Memory B cell (primary cell): ENCODE results near the gene CNP.

Experiments
- ATAC-seq: fragments of 150-1000 bp; cut with Tn5 transposase; 2 replicates; pipeline ENCODE4 v1.10.0; 2021; ENCODE audit warnings: low read depth, mild to moderate bottlenecking, moderate library complexity
- DNase-seq, 2 donors: peaks; one replicate each; pipeline ENCODE4 v3.0.0; 2022; ENCODE audit warnings: low spot score in 2 of 2
- H3K27ac Mint-ChIP-seq: one replicate; pipeline ENCODE4 v1.8.0; 2022; ENCODE audit warnings: mild to moderate bottlenecking, moderate library complexity, mixed read lengths
- H3K27me3 Mint-ChIP-seq: one replicate; pipeline ENCODE4 v1.8.0; 2022; ENCODE audit warnings: mixed read lengths
- H3K36me3 Mint-ChIP-seq: one replicate; pipeline ENCODE4 v1.8.0; 2022; ENCODE audit warnings: mild to moderate bottlenecking, mixed read lengths
- H3K4me1 Mint-ChIP-seq: one replicate; pipeline ENCODE4 v1.8.0; 2022; ENCODE audit warnings: mixed read lengths
- H3K4me3 Mint-ChIP-seq: one replicate; pipeline ENCODE4 v1.8.0; 2022; ENCODE audit warnings: mild to moderate bottlenecking, moderate library complexity, mixed read lengths
- H3K9me3 Mint-ChIP-seq: one replicate; pipeline ENCODE4 v1.8.0; 2022; ENCODE audit warnings: mixed read lengths

CNP gene

DNA sequence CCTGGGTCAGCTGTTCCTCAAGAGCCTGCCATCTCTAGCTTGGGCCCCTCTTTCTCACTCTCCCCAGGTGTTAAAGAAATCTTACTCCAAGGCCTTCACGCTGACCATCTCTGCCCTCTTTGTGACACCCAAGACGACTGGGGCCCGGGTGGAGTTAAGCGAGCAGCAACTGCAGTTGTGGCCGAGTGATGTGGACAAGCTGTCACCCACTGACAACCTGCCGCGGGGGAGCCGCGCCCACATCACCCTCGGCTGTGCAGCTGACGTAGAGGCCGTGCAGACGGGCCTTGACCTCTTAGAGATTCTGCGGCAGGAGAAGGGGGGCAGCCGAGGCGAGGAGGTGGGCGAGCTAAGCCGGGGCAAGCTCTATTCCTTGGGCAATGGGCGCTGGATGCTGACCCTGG is 6.8 kb downstream of the CNP start:
- Mint-ChIP-seq H3K9me3 (no peaks in the 10 kb centered on the region), H3K4me3 (peak overlapping the region; percentile 57), H3K27me3 (no peaks in the 10 kb centered on the region), H3K4me1 (peaks cover 38% of the 10 kb centered on the region), H3K36me3 (peaks cover 18% of the 10 kb centered on the region), H3K27ac (peak overlapping the region; percentile 95)
- ATAC-seq (no peak), DNase-seq (no peak)

DNA sequence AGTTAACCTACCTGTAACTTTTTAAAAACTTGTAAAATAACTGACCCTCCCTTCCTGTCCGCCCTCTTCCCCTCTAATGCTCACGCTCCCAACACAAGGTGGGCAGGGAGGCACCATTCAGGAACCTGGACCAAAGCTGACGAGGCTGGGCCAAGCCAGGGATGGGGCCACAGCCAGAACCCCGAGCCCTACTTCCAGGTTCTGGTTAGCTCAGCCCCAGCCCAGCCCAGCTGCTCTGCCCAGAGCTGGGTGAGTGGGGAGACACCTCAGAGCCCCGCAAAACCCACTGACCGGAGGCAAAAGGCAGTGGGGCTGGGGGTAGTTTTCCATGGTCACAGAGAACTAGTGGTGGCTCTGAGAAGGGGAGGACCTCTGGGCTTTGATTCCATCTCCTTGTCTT is 7.4 kb downstream of the CNP start:
- Mint-ChIP-seq H3K27ac (peak overlapping the region; percentile 41), H3K36me3 (peaks cover 20% of the 10 kb centered on the region), H3K9me3 (no peaks in the 10 kb centered on the region), H3K27me3 (no peaks in the 10 kb centered on the region), H3K4me1 (peaks cover 34% of the 10 kb centered on the region), H3K4me3 (no peak overlapping the region)
- DNase-seq (no peak), ATAC-seq (no peak)

DNA sequence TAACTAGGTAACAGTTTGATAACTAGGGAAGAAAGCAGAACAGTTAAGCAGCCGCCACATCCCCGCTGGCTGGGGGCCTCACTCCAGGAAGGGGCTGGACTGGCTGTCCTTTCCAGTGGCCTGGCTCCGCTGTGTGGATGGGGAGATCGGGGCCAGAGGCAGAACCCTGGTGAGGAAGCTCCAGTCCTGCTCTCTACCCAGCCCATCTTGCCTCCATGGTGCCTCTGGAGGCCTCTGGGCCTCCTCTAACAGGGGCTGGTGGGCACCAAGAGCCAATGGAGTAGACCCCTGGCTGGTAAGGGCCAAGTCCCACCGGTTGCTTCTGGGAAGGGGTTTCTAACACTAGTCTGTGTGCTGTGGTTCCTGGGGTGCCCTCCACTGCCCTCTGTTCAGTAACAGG is 8.1 kb downstream of the CNP start:
- Mint-ChIP-seq H3K4me3 (no peak overlapping the region), H3K36me3 (peaks cover 20% of the 10 kb centered on the region), H3K4me1 (peaks cover 34% of the 10 kb centered on the region), H3K9me3 (no peaks in the 10 kb centered on the region), H3K27ac (peak overlapping the region; percentile 41), H3K27me3 (no peaks in the 10 kb centered on the region)
- DNase-seq = no peak
- ATAC-seq = no peak

DNA sequence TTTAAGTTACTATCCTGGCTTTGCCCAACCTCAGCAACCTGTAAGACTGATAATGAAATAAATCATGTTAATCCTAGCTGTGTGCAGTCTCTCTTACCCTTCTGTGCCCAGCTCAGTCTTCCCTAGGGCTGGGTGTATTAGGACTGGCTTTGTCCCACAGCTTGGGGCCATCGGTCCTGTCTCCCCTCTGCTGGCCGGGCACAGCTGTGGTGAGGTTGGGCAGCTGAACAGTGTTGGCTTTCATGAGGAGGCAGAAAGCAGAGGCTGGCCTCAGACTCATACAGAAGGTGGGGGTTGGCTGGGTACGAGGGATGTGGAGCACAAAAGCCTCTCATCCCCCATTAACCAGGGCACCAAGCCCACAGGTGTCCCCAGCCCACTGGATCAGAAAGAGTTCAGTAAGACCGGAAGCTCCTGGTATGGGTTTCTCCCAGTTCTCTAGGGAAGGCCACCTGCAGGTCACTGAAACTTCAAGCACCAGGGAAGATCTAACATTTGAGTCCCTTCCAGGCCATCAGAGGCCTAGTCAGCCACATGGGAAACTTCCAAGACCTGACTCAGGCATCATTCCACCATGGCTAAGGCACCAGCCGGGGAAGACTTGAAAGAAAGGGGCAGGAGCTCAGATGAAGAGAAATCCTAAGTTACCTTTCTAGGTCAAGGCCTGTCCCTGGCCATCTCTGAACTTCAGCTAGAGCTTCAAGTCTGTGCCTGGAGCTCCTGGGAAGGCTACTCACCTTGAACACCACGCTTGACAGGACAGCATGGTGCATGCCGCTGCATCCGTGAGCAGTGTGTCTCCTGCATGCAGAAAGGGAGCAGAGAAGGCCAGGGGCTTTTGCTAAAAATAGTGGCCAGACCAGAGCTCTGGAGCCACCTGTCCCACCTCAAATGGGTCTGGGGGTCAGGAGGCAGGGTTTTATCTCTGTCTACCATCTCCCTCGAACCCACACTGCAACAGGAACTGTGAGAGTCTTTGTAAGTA is 8.8 kb downstream of the CNP start:
- H3K4me3 Mint-ChIP-seq = no peak overlapping the region
- H3K27me3 Mint-ChIP-seq = no peaks in the 10 kb centered on the region
- H3K9me3 Mint-ChIP-seq = no peaks in the 10 kb centered on the region
- ATAC-seq (no peak), DNase-seq (no peak)
- H3K4me1 Mint-ChIP-seq = peaks cover 34% of the 10 kb centered on the region
- peaks cover 18% of the 10 kb centered on the region for H3K36me3 Mint-ChIP-seq
- peak overlapping the region; percentile 3 for H3K27ac Mint-ChIP-seq

DNA sequence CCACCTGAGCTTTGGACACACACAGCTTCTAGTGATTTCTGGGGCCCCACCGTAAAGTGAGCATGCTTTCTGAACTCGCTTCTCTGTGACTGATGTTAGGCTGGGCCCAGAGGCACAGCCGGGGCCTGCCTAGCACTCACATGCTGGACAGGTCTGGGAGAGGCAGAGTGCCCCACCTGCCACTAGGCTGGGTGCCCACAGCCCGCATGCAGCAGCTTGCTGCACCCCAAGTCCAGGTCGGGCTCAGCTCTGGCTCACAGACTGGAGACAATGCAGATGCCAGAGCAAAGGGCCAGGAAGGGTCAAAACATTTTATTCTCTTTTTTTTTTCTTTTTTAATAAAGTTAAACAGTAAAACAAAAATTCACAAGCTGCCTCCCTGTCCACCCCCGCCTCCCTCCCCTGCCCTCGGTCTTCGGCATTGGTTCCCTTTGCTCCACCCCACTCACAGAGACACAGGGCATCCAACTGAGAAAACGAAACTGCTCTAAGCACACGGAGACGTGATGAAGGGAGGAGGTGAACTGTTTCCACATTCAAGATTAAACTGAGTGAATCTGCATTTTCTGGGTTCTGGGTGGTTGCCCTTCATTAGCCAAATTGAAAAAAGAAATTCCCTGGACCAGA is 9.7 kb downstream of the CNP start:
- DNase-seq = no peak
- no peaks in the 10 kb centered on the region for H3K9me3 Mint-ChIP-seq
- H3K4me3 Mint-ChIP-seq = peak overlapping the region; percentile 62
- no peaks in the 10 kb centered on the region for H3K27me3 Mint-ChIP-seq
- ATAC-seq = peak; percentile 48
- peak overlapping the region; percentile 90 for H3K27ac Mint-ChIP-seq
- H3K36me3 Mint-ChIP-seq = peaks cover 22% of the 10 kb centered on the region
- peaks cover 29% of the 10 kb centered on the region for H3K4me1 Mint-ChIP-seq

DNA sequence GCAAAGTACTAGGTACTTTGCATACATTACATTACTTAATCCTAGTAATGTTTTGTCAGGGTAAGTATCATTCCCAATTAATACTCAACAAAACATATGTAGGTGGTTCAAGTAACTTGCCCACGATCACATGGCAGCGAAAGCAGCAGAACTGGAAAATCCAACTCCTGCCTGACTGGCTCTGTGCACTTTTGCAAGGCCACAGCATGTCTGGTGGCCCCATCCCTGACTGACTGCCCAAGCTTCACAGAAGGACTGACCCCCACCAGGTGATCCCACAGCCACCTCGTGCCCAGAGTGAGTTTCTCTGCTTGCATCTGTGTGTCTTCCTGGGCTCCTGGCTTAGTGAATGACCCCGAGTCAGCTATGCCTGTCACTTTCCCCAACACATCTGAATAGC is 11.4 kb downstream of the CNP start:
- Mint-ChIP-seq H3K27ac (no peak overlapping the region), H3K36me3 (peaks cover 26% of the 10 kb centered on the region), H3K4me3 (no peak overlapping the region), H3K9me3 (no peaks in the 10 kb centered on the region), H3K27me3 (no peaks in the 10 kb centered on the region), H3K4me1 (peaks cover 21% of the 10 kb centered on the region)
- ATAC-seq = no peak
- DNase-seq = no peak

DNA sequence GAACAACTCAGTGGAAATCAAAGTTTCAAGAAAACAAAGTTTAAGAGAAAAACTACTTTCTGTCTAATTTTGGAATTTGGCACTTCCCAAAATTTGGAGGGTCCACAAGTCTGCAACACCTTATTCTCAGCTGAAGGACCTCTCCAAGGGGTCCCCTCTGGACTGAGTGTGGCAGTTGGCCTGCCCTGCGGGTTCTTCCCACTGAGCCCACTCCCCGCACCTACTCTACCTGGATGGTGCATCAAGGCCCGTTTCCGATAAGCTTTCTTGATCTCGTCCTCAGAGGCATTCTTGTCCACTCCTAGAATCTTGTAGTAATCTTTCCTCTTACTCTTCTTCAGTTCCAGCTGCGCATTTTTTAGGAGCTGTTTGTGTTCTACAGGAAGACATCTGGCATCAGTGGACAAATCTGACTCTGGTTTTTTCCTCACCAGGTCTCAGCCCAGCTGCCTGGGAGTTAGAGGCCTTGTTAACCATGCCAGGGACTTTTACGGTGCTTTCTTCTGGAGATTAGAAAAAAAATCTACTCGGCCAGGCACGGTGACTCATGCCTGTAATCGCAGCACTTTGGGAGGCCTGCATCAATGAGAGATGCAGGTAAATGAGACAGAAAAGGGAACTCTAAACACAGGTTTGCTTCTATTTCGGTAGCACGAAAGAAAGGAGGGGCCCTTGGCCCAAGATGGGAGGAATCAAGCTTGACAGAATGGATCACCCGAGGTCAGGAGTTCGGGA is 15.6 kb downstream of the CNP start:
- Mint-ChIP-seq H3K9me3 (no peaks in the 10 kb centered on the region), H3K27me3 (no peaks in the 10 kb centered on the region), H3K36me3 (peaks cover 28% of the 10 kb centered on the region), H3K4me3 (no peak overlapping the region), H3K4me1 (peaks cover 13% of the 10 kb centered on the region), H3K27ac (no peak overlapping the region)
- no peak for DNase-seq
- ATAC-seq = no peak

DNA sequence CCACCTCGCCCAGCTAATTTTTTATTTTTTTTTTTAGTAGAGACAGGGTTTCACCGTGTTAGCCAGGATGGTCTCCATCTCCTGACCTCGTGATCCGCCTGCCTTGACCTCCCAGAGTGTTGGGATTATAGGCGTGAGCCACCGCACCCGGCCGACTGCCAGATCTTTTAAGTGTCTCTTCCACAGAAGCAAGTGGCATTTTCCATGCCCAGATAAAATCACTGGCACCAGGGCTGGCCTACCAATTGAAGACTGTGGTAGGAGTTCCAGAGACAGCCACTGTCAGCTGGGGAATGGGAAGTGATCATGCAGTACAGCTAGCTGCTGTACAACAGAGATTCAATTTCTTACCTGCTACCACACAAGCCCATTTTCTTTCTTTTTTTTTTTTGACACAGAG is 17.9 kb downstream of the CNP start:
- no peaks in the 10 kb centered on the region for H3K27me3 Mint-ChIP-seq
- H3K36me3 Mint-ChIP-seq = peaks cover 28% of the 10 kb centered on the region
- H3K9me3 Mint-ChIP-seq = no peaks in the 10 kb centered on the region
- H3K27ac Mint-ChIP-seq = no peak overlapping the region
- ATAC-seq = no peak
- H3K4me3 Mint-ChIP-seq = no peak overlapping the region
- H3K4me1 Mint-ChIP-seq = peaks cover 7% of the 10 kb centered on the region
- no peak for DNase-seq

DNA sequence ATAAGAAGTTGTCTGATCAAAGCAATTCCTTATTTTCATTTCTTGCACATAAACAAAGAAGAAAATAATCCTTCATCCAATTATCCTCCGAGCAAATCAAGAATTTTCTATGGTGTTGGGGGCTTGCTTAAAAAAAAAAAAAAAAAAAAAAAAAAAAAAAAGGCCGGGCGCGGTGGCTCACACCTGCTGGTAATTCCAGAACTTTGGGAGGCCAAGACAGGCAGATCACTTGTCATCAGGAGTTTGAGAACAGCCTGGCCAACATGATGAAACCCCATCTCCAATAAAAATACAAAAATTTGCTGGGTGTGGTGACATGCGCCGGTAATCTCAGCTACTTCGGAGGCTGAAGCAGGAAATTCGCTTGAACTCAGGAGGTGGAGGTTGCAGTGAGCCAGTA is 19.3 kb downstream of the CNP start:
- no peak for ATAC-seq
- Mint-ChIP-seq H3K4me1 (peaks cover 7% of the 10 kb centered on the region), H3K4me3 (no peak overlapping the region), H3K36me3 (peaks cover 25% of the 10 kb centered on the region), H3K9me3 (no peaks in the 10 kb centered on the region), H3K27me3 (no peaks in the 10 kb centered on the region), H3K27ac (no peak overlapping the region)
- DNase-seq = no peak

DNA sequence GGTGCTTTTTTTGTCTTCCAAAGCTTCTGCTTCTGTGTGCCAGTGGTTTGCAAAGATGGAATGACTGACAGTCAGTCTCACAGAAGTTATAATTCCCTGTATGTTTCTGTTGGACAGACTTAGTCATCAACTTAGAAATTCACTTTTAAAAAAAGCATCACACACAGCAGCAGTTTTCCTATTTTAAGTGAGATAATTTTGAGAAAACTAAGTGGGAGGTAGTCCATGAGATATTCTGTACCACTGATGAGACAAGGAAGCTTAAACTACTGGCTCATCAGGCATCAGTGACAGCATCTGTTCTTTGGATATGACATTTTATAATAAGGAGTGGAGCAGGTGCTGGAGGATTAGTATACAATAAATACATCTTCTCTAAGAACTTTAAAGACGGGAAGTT is 20.0 kb downstream of the CNP start:
- peaks cover 25% of the 10 kb centered on the region for H3K36me3 Mint-ChIP-seq
- no peak for ATAC-seq
- peak overlapping the region; percentile 65 for H3K27ac Mint-ChIP-seq
- no peak overlapping the region for H3K4me3 Mint-ChIP-seq
- DNase-seq = no peak
- H3K27me3 Mint-ChIP-seq = no peaks in the 10 kb centered on the region
- peaks cover 7% of the 10 kb centered on the region for H3K4me1 Mint-ChIP-seq
- H3K9me3 Mint-ChIP-seq = no peaks in the 10 kb centered on the region

DNA sequence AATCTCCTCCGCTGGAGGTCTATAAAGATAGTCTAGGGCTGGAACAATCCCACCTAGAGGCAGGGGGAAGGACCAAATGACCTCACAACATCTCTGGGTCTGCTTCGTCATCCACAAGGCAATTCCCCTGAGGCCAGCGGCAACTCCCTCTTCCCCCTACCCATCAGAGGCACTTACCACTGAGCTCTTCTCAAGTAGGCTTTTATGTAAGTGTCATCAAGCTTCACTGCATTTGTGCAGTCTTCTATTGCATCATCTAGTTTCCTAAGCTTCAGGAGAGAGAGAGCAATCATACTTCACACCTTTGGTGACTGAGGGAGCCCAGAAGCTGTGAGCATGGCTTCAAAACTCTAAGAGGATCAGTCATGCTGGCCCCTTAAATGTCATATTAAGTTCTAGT is 21.0 kb downstream of the CNP start:
- Mint-ChIP-seq H3K27me3 (no peaks in the 10 kb centered on the region), H3K36me3 (peaks cover 21% of the 10 kb centered on the region), H3K27ac (no peak overlapping the region), H3K9me3 (no peaks in the 10 kb centered on the region), H3K4me1 (peaks cover 7% of the 10 kb centered on the region), H3K4me3 (no peak overlapping the region)
- ATAC-seq = peak; percentile 14
- no peak for DNase-seq

DNA sequence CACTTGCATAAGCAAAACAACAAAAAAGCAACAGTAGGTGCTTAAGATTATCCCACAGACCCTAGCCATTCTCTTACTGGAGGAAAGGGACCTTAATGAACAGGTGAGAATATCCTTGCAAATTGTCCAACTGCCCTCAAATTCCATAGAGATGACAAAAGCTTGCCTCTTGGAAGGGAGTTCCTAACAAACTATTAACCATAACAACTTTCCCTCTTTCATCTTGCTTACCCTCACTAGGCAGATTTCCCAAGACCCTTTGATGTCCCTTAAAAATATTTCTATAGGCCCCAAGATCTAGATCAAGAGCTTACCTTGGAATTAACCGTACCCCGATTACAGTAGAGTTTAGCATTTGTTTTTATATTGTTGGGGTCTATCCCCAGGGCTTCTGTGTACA is 21.8 kb downstream of the CNP start:
- no peak for DNase-seq
- peak overlapping the region; percentile 28 for H3K27ac Mint-ChIP-seq

DNA sequence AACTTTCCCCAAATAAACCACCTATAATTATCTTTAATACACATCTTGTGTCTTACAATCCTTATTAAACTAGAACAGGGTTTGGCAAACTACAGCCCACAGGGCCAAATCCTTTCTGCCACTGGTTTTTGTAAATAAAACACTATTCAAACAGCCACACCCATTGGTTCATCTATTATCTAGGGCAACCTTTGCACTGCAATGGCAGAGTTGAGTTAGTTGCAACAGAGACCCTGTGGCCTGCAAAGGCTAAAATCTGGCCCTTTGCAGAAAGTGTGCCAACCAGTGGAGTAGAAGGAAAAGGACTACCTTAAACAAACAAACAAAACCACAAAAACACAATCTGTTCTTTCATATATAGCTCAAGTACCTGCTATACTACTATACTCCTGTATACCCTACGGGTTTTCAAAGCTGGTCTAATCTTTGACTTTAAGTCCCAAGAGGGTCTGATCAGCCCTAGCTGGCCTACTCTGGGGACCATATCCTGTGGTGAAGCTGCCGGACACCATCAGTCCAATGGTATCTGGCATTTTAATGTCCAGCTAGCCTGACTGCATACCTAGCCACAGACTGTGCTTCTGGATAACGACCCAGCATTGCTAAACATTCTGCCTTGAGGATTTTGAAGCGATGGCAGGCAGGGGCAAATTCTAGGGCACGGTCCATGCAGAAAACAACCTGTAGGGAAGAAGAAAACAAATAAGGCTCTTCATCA is 23.3 kb downstream of the CNP start:
- H3K36me3 Mint-ChIP-seq = peaks cover 21% of the 10 kb centered on the region

More for the DNA sequence above, 21.8 kb downstream of the CNP start:
- Mint-ChIP-seq H3K4me1 (peaks cover 7% of the 10 kb centered on the region), H3K4me3 (no peak overlapping the region), H3K36me3 (peaks cover 24% of the 10 kb centered on the region), H3K9me3 (no peaks in the 10 kb centered on the region), H3K27me3 (no peaks in the 10 kb centered on the region)
- no peak for ATAC-seq

More for the DNA sequence above, 23.3 kb downstream of the CNP start:
- ATAC-seq (no peak), DNase-seq (no peak)
- no peak overlapping the region for H3K4me3 Mint-ChIP-seq
- no peaks in the 10 kb centered on the region for H3K27me3 Mint-ChIP-seq
- H3K27ac Mint-ChIP-seq = no peak overlapping the region
- H3K9me3 Mint-ChIP-seq = no peaks in the 10 kb centered on the region
- H3K4me1 Mint-ChIP-seq = no peaks in the 10 kb centered on the region
